Mucosa of descending colon (tissue), 3 donors: ENCODE data around the gene CTNNA3. TPM values are rescaled to one million over a fixed set of nuclear protein-coding genes. Genes with fewer than 3 reads are reported as not detected.

ENCODE experiments used
- ATAC-seq: fragments of 200-7000 bp; cut with Tn5 transposase; one replicate; pipeline ENCODE4 v1.9.1; 2020; ENCODE audit warnings: mild to moderate bottlenecking, moderate library complexity
- DNase-seq, 3 donors: peaks; one replicate each; pipeline ENCODE4 v3.0.0-alpha.2; 2020
- H3K36me3 ChIP-seq: fragments of 200-600 bp; one replicate; pipeline ENCODE4 v1.8.0; 2021; ENCODE audit warnings: low read depth, mild to moderate bottlenecking
- H3K4me1 ChIP-seq: fragments of 200-600 bp; one replicate; pipeline ENCODE4 v1.8.0; 2021; ENCODE audit warnings: low read depth, mild to moderate bottlenecking
- H3K4me3 ChIP-seq: fragments of 200-600 bp; one replicate; pipeline ENCODE4 v1.8.0; 2021; ENCODE audit warnings: mild to moderate bottlenecking
- H3K9me3 ChIP-seq: fragments of 200-600 bp; one replicate; pipeline ENCODE4 v1.8.0; 2021; ENCODE audit warnings: mild to moderate bottlenecking
- CTCF ChIP-seq: fragments of 200-600 bp; IDR thresholded peaks from one replicate; pipeline ENCODE4 v1.8.0; 2022; ENCODE audit warnings: antibody characterized with exemption, mild to moderate bottlenecking
- intact Hi-C, 2 donors: fragments of 100-400 bp; cut with DNase I in 1 of 2; cut with micrococcal nuclease in 1 of 2; formaldehyde crosslinking; loops; one replicate each; pipeline versions ENCODE4 v1.11.0 to v1.11.1; 2022; cut with DNase I, micrococcal nuclease
- total RNA-seq, 3 donors: library from RNA; stranded (reverse); fragmentation: NEBNext Ultra II Directional in 2 of 3; extraction: Animal tissue kit (Norgen Biotek cat#: 25700) in 2 of 3; gene quantifications; one replicate each; pipeline versions ENCODE4 v1.2.1 to v1.2.4, GENCODE V29; 2021 to 2023
- donor health status: DM: no; HTN: no; CAD: no; lungs with moderate emphysema.
- donor health status: DM: no; HTN: no; CAD: no.
- donor health status: DM: no; HTN: yes; CAD: no.

Gene CTNNA3
- total RNA-seq, 3 donors from 2014 or later: 0.52 to 7.5 (median 0.70) TPM

GRCh38 chr10:66098595-66099480 lies 1597.2 kb downstream of the CTNNA3 start:
- TF ChIP-seq CTCF: no peak
- Histone ChIP-seq H3K36me3 (no peaks in the 10 kb centered on the region), H3K4me3 (no peak overlapping the region), H3K9me3 (no peaks in the 10 kb centered on the region), H3K4me1 (no peaks in the 10 kb centered on the region)
- no peak for ATAC-seq
- intact Hi-C loops: no loop called here
- no peak for DNase-seq

DNA sequence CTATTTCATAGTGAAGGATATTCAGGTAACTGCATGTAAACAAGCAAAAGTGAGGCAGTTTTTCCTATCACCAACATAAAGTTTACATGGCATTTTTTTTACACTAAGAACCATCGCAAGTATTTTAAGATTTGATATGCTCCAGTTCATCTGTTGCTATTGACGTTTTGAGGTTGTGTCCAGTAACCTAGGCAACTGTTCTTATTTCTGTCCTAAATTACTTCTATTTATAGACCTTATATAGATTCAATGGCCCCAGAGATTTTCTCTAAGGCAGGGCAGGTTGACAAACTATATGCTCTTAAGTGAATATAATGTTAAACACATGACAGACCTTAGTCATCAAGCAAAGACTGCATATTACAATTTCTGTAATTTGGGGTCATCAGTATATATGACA lies 1600.4 kb downstream of the CTNNA3 start:
- no peak for ATAC-seq
- Histone ChIP-seq H3K36me3 (no peaks in the 10 kb centered on the region), H3K4me1 (no peaks in the 10 kb centered on the region), H3K4me3 (no peak overlapping the region), H3K9me3 (no peaks in the 10 kb centered on the region)
- DNase-seq: no peak
- intact Hi-C loops: no loop called here
- no peak for TF ChIP-seq CTCF

DNA sequence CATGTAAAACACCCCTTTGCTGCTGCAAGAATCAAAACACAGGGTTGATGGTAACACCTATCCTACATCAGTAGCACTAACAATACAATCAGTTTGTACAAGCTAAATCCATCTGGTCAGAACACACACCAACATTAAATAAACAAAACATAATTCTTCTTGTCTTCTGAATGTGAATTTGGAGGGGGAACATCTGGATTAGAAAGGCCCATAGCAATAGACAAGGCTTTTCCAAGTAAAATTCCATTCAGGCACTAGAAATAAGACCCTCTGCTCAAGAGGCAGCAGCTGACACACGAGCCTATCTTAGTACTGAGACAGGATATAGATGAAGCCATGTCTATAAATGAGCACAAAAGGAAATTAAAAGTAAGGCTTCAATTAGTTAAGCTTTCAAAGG lies 1610.1 kb downstream of the CTNNA3 start:
- Histone ChIP-seq H3K9me3 (no peaks in the 10 kb centered on the region), H3K4me3 (no peak overlapping the region), H3K4me1 (no peaks in the 10 kb centered on the region), H3K36me3 (no peaks in the 10 kb centered on the region)
- TF ChIP-seq CTCF: no peak
- DNase-seq (no peak), ATAC-seq (no peak)
- intact Hi-C loops: no loop called here

DNA sequence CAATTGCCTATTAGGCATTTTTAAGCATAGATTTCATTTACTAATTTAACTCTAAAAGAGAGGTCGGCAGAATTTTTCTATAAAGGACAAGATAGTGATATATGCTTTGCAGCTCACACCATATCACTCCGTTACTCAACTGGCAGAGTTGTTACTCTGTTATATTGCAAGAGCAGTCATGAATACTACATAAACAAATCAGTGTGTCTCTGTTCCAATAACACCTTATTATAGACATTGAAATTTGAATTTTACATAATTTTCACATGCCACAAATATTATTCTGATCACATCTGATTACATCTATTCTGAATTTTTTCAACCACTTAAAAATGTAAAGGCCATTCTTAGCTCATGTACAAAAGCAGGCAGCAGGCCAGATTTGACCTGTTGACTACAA lies 1624.1 kb downstream of the CTNNA3 start:
- Histone ChIP-seq H3K4me3 (no peak overlapping the region), H3K9me3 (no peaks in the 10 kb centered on the region), H3K4me1 (no peaks in the 10 kb centered on the region), H3K36me3 (no peaks in the 10 kb centered on the region)
- intact Hi-C loops: no loop called here
- no peak for ATAC-seq
- no peak for DNase-seq
- no peak for TF ChIP-seq CTCF

- no peak overlapping the region for H3K4me3 ChIP-seq
- intact Hi-C loops: no loop called here
- DNase-seq: no peak
- TF ChIP-seq CTCF: no peak
- ATAC-seq: no peak
- no peaks in the 10 kb centered on the region for H3K4me1 ChIP-seq
- H3K9me3 ChIP-seq: no peaks in the 10 kb centered on the region
- no peaks in the 10 kb centered on the region for H3K36me3 ChIP-seq
Observed at GRCh38 chr10:66058594-66058993, 1637.4 kb downstream of the CTNNA3 start.
